Uterus (tissue), 2 donors: Measurements from ENCODE around the gene KLK4.

Experiments
- CTCF ChIP-seq, 4 experiments: fragments of 200-600 bp in 2 of 4; fragments of 450-650 bp in 2 of 4; sonication (generic) in 2 of 4; IDR thresholded peaks; one replicate each; pipeline ENCODE4 v1.5.1; 2016 to 2019; ENCODE audit warnings: antibody characterized with exemption in 4 of 4, mild to moderate bottlenecking in 2 of 4, moderate library complexity in 1 of 4
- POLR2A ChIP-seq, 2 donors: fragments of 450-650 bp; IDR thresholded peaks; one replicate each; pipeline ENCODE4 v1.6.1; 2016; ENCODE audit warnings: antibody characterized with exemption in 2 of 2, mild to moderate bottlenecking in 1 of 2, moderate library complexity in 1 of 2

- TF ChIP-seq CTCF (IDR thresholded peaks at IDR 0.05) = no peak
- TF ChIP-seq POLR2A (IDR thresholded peaks at IDR 0.05) = no peak
These were observed 37.0 kb downstream of the KLK4 start for GRCh38 chr19:50874211-50874610.
